Esophagus squamous epithelium (tissue), 5 donors: ENCODE data around the gene PGLYRP3. TPM values are rescaled to one million over a fixed set of nuclear protein-coding genes. Genes with fewer than 3 reads are reported as not detected.

Experiments
- DNase-seq: peaks from one replicate; lab custom pipeline; 2025; lab: John Stamatoyannopoulos, UW
- H3K27ac ChIP-seq, 4 donors: fragments of 200-600 bp; sonication (generic); one replicate each; pipeline ENCODE4 v1.5.1; 2016 to 2019; ENCODE audit warnings: mild to moderate bottlenecking in 1 of 4
- H3K27me3 ChIP-seq, 4 donors: fragments of 200-600 bp; sonication (generic); 1 replicate in 3 of 4; 2 replicates in 1 of 4; pipeline versions ENCODE4 v1.5.1 to v1.6.0; 2017 to 2021; ENCODE audit warnings: antibody characterized with exemption in 1 of 4
- H3K36me3 ChIP-seq, 3 donors: fragments of 200-600 bp; sonication (generic); one replicate each; pipeline ENCODE4 v1.5.1; 2016 to 2019
- H3K4me1 ChIP-seq, 3 donors: fragments of 200-600 bp; sonication (generic); one replicate each; pipeline ENCODE4 v1.5.1; 2017 to 2019
- H3K4me3 ChIP-seq, 4 donors: fragments of 200-600 bp; sonication (generic); 1 replicate in 3 of 4; 2 replicates in 1 of 4; pipeline ENCODE4 v1.5.1; 2016 to 2019; ENCODE audit warnings: mild to moderate bottlenecking in 2 of 4, moderate library complexity in 1 of 4
- H3K9me3 ChIP-seq, 3 donors: fragments of 200-600 bp; sonication (generic); one replicate each; pipeline ENCODE4 v1.5.1; 2016 to 2019
- CTCF ChIP-seq, 6 experiments: fragments of 450-650 bp in 4 of 6; fragments of 200-600 bp in 2 of 6; sonication (generic) in 2 of 6; IDR thresholded peaks; one replicate each; pipeline ENCODE4 v1.5.1; 2016 to 2019; ENCODE audit warnings: antibody characterized with exemption in 6 of 6, mild to moderate bottlenecking in 4 of 6, moderate library complexity in 4 of 6
- POLR2A ChIP-seq, 4 donors: fragments of 450-650 bp; IDR thresholded peaks; one replicate each; pipeline ENCODE4 v1.6.1; 2017; ENCODE audit warnings: antibody characterized with exemption in 4 of 4, mild to moderate bottlenecking in 4 of 4, moderate library complexity in 3 of 4
- WGBS, 2 donors: methylation state at CpG; one replicate each; pipeline ENCODE4 v1.1.5; 2018; 5-methylcytosine and 5-hydroxymethylcytosine counted together
- intact Hi-C: fragments of 100-400 bp; cut with DNase I; formaldehyde crosslinking; loops from one replicate; pipeline ENCODE4 v1.15.0; 2022
- total RNA-seq, 4 donors: library from RNA; depleted of rRNA; stranded (reverse); fragments of >200 nt; gene quantifications; one replicate each; pipeline ENCODE4 v1.1.0, GENCODE V29; 2016
- donor health status: DM: yes; HTN: yes; CAD: no.

PGLYRP3 gene
- total RNA-seq, 4 donors from 2014 or later, result 14.3 to 44.0 (median 23.8) TPM

DNA sequence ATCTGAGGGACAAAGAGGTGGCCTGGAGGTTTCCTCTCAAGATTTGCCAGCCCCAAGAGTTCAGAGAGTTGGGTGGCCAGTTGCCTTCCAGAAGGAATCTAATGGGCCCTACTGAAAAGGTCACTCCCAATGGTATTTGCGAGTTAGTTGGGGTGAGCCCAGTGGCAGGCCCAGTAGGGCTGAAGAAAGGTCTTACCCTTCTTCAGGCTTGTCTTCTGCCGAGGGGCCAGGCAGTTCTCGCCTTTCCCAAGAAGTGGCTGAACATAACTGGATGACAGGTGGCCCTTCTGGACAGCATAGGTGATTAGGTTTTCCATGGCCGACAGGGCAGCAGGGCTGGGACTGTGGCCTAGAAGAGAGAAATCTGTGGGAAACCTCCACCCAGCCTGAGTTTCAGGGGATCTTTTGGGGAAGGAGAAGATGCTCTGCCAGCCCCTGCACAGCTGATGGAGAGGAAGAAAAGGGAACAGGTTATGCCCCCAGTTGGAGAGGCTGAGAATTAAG lies 28.7 kb upstream of the PGLYRP3 start:
- Histone ChIP-seq H3K36me3 (peaks cover 0 to 7% (median 0%) of the 10 kb centered on the region in 3 donors), H3K4me1 (peaks cover 6 to 37% (median 8%) of the 10 kb centered on the region in 3 donors), H3K4me3 (no peak overlapping the region), H3K27ac (no peak overlapping the region), H3K27me3 (peaks cover 0 to 15% (median 0%) of the 10 kb centered on the region in 4 donors), H3K9me3 (no peaks in the 10 kb centered on the region)
- intact Hi-C loops, result no loop called here
- TF ChIP-seq POLR2A (IDR thresholded peaks at IDR 0.05), result no peak
- no peak for TF ChIP-seq CTCF (IDR thresholded peaks at IDR 0.05)
- 83% methylated on average over 1 of the region's 4 CpGs; no CpG with 5 or more reads in 1 of the 2 donors for WGBS, 2 donors
- no peak for DNase-seq

DNA sequence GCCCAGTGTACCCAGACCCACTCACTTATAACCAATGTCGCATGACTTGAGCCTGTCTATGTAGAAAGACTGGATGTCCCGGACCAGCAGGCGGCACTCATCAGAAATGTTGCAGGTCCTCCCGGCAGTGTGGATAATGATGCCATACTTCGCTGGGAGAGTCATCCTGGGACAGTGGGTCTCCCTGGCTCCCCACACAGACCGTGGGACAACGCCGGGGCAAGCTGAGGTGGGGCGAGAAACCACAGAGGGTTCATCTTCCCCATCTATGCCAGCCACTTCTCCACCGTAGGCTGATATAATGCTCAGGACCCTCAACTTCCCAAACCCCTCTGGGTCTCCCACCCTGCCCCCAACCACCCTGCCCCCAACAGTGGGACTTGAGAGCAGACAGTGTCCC lies 27.6 kb upstream of the PGLYRP3 start:
- peaks cover 6 to 27% (median 8%) of the 10 kb centered on the region in 3 donors for H3K4me1 ChIP-seq
- H3K36me3 ChIP-seq, result peaks cover 0 to 7% (median 0%) of the 10 kb centered on the region in 3 donors
- H3K27ac ChIP-seq, result no peak overlapping the region
- WGBS, 2 donors, result 89 to 96% methylated on average over 1 to 5 of the region's 10 CpGs
- H3K9me3 ChIP-seq, result no peaks in the 10 kb centered on the region
- intact Hi-C loops, result no loop called here
- H3K4me3 ChIP-seq, result no peak overlapping the region
- TF ChIP-seq POLR2A (IDR thresholded peaks at IDR 0.05) (no peak), CTCF (IDR thresholded peaks at IDR 0.05) (no peak)
- no peak for DNase-seq
- peaks cover 0 to 3% (median 0%) of the 10 kb centered on the region in 4 donors for H3K27me3 ChIP-seq

DNA sequence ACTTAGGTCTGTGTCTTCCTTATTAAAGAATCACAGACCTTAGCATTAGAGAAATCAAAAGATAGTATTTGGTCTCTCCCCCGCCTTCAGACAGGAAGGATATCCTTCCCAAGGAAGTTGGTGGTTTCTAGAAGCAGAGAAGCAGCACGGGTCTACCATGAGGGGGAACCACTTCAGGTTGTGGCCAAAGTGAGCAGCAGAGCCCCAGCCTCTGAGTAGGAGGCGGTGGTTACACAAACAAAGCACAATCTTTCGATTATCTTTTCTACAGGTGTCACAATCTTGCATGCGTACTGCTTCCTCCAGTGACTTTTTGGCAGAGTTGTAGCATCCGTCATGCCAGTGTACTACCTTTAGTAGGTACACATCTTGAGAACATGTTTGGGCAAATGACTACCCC lies 27.1 kb upstream of the PGLYRP3 start:
- H3K36me3 ChIP-seq, result peaks cover 0 to 7% (median 0%) of the 10 kb centered on the region in 3 donors
- no peaks in the 10 kb centered on the region for H3K9me3 ChIP-seq
- 46 to 48% methylated on average over 6 of the region's 6 CpGs for WGBS, 2 donors
- intact Hi-C loops, result no loop called here
- DNase-seq, result no peak
- peaks cover 6 to 21% (median 8%) of the 10 kb centered on the region in 3 donors for H3K4me1 ChIP-seq
- H3K27ac ChIP-seq, result no peak overlapping the region
- no peaks in the 10 kb centered on the region for H3K27me3 ChIP-seq
- H3K4me3 ChIP-seq, result no peak overlapping the region
- no peak for TF ChIP-seq POLR2A (IDR thresholded peaks at IDR 0.05)
- no peak for TF ChIP-seq CTCF (IDR thresholded peaks at IDR 0.05)

DNA sequence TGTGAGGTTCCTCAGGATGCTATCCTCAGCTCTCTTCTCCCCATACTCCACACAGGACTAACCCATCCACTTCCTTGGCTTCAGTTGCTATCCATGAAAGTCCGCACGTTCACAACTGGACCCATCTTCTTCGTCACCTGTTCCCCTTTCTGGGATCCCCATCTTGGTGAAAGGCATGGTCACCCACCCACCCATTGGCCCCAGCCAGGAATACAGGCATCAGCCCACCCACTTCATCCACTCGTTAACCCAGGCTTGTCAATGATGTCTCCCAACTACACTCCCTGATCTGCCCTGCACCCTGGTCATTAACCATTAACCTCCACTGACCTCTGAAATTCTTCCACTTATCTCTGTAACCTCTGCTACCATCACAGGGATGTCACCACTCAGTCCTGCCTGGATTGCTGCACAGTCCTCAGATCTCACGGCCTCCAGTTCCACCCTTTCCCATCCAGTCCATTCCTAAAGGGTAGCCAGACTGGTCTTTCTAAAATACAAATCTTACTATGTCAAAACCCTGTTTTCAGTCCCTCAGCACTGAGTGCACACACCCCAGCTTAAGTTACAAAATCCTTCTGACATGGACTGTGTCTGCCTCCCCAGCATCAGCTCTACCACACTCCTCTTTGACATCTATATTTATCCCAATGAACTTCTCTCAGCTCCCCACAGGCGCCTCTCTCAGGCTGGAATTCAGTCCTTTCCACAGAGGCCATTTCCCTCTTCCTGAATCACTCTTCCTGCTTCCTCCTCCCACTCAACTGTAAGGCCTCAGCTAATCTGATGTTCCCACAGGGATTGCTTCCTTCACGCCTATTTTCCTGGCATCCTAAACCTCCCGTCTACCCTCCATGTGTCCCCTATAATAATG lies 25.5 kb upstream of the PGLYRP3 start:
- WGBS, 2 donors, result 79 to 82% methylated on average over 8 of the region's 8 CpGs
- DNase-seq, result no peak
- intact Hi-C loops, result no loop called here
- no peak overlapping the region for H3K4me3 ChIP-seq
- H3K9me3 ChIP-seq, result no peaks in the 10 kb centered on the region
- no peak overlapping the region for H3K27ac ChIP-seq
- peaks cover 0 to 7% (median 0%) of the 10 kb centered on the region in 3 donors for H3K36me3 ChIP-seq
- no peaks in the 10 kb centered on the region for H3K27me3 ChIP-seq
- TF ChIP-seq POLR2A (IDR thresholded peaks at IDR 0.05) (no peak), CTCF (IDR thresholded peaks at IDR 0.05) (no peak)
- peaks cover 0 to 6% (median 0%) of the 10 kb centered on the region in 3 donors for H3K4me1 ChIP-seq

DNA sequence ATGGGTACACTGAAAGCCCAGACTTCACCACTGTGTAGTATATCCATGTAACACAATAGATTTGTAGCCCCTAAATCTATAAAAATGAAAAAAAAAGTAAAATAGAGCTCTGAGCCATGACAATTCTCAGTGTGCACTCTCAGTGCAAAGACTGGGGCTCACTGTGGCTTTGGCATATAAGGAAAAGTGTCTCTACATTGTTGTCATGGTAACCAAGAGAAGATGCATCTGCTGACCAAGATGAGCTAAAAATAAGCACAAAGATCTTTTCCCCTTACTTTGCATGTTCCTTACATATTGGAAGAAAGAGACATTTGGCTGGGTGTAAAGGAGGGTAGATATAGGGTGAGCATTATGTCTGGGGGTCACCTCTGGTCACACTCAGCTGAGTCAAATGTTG lies 23.9 kb upstream of the PGLYRP3 start:
- Histone ChIP-seq H3K36me3 (peaks cover 0 to 7% (median 0%) of the 10 kb centered on the region in 3 donors), H3K27me3 (no peaks in the 10 kb centered on the region), H3K4me3 (no peak overlapping the region), H3K9me3 (no peaks in the 10 kb centered on the region), H3K27ac (no peak overlapping the region), H3K4me1 (no peaks in the 10 kb centered on the region)
- no peak for DNase-seq
- intact Hi-C loops, result no loop called here
- no peak for TF ChIP-seq CTCF (IDR thresholded peaks at IDR 0.05)
- no peak for TF ChIP-seq POLR2A (IDR thresholded peaks at IDR 0.05)
